K562 (cell line): ENCODE data around the gene CCDC201. TPM values are rescaled to one million over a fixed set of nuclear protein-coding genes. Genes with fewer than 3 reads are reported as not detected.

ENCODE experiments used
- ATAC-seq: fragments of 200-7000 bp; cut with Tn5 transposase; 3 replicates; pipeline ENCODE4 v1.9.1; 2020; ENCODE audit warnings: moderate library complexity
- BruUV-seq: library from RNA; stranded (reverse); fragments of 400-500 nt; replicated peaks from 2 replicates; lab custom pipeline; 2021; lab: Mats Ljungman, UMichigan
- CTCF ChIA-PET: fragments of 300-600 bp; formaldehyde crosslinking; extraction: SDS; loops from one replicate; lab custom pipeline; 2021; ENCODE audit warnings: low intra/inter-chr PET ratio; lab: Yijun Ruan, JAX
- POLR2A ChIA-PET: fragments of 300-600, 350-650 bp; sonication (Branson Sonifier 250); formaldehyde crosslinking; extraction: SDS; loops from one replicate; lab custom pipeline; 2021; ENCODE audit warnings: antibody characterized with exemption, inconsistent platforms; lab: Yijun Ruan, JAX
- DNase-seq, 4 experiments: peaks; one replicate each; pipeline versions ENCODE4 v3.0.0 to v3.0.0-alpha.2; 2011 to 2018; ENCODE audit warnings: low spot score in 3 of 4, mixed read lengths in 3 of 4; ENCODE audit errors: extremely low read depth in 1 of 4
- FAIRE-seq: peaks from 2 replicates; lab custom pipeline; 2011; peaks lifted over from hg19 to GRCh38; lab: Jason Lieb, UNC
- H2AFZ ChIP-seq: 2 replicates; pipeline ENCODE4 v1.6.0; 2011; ENCODE audit warnings: low read depth, low read length, control low read depth, inconsistent platforms
- H3K27ac ChIP-seq: fragments of 200-600 bp; 3 replicates; pipeline ENCODE4 v1.8.0; 2011; ENCODE audit warnings: low read depth, mild to moderate bottlenecking, control low read depth, inconsistent platforms, low read length, moderate library complexity, mixed read lengths; ENCODE audit errors: extremely low read depth
- H3K27me3 ChIP-seq, 2 experiments: fragments of 300-600 bp in 1 of 2; 2 replicates in 1 of 2; 3 replicates in 1 of 2; pipeline versions ENCODE4 v1.6.0 to v1.8.0; 2011; ENCODE audit warnings: inconsistent platforms in 2 of 2, low read length in 2 of 2, mild to moderate bottlenecking in 1 of 2, mixed read lengths in 1 of 2, moderate library complexity in 1 of 2; ENCODE audit not compliant: control insufficient read depth in 2 of 2, insufficient read depth in 2 of 2
- H3K36me3 ChIP-seq: fragments of 300-600 bp; 3 replicates; pipeline ENCODE4 v1.8.0; 2011; ENCODE audit warnings: mild to moderate bottlenecking, low read length, inconsistent platforms; ENCODE audit not compliant: control insufficient read depth, insufficient read depth
- H3K4me1 ChIP-seq, 2 experiments: fragments of 200-600 bp in 1 of 2; replicated peaks in 1 of 2; 2 replicates in 1 of 2; 3 replicates in 1 of 2; pipeline versions ENCODE4 v1.5.1 to v1.8.0; 2011; ENCODE audit warnings: inconsistent platforms in 2 of 2, low read length in 2 of 2, mild to moderate bottlenecking in 1 of 2, mixed read lengths in 1 of 2, moderate library complexity in 1 of 2; ENCODE audit not compliant: control insufficient read depth in 2 of 2, insufficient read depth in 2 of 2
- H3K4me2 ChIP-seq: 2 replicates; pipeline ENCODE4 v1.6.1; 2011; ENCODE audit warnings: low read length, control low read depth, inconsistent platforms, mixed read lengths; ENCODE audit not compliant: insufficient read depth
- H3K4me3 ChIP-seq: fragments of 200-600 bp; sonication (generic), shearing (Covaris generic); 2 replicates; pipeline ENCODE4 v1.5.1; 2016; ENCODE audit warnings: control low read depth, inconsistent platforms
- H3K79me2 ChIP-seq: fragments of 200-600 bp; 3 replicates; pipeline ENCODE4 v1.8.0; 2011; ENCODE audit warnings: low read length, inconsistent platforms; ENCODE audit not compliant: control insufficient read depth, insufficient read depth
- H3K9ac ChIP-seq, 2 experiments: 2 replicates each; pipeline versions ENCODE4 v1.6.0 to v1.6.1; 2011; ENCODE audit warnings: low read depth in 2 of 2, low read length in 2 of 2, control low read depth in 1 of 2, inconsistent platforms in 1 of 2, mild to moderate bottlenecking in 1 of 2, mixed read lengths in 1 of 2; ENCODE audit not compliant: insufficient read depth in 1 of 2
- H3K9me1 ChIP-seq: one replicate; pipeline ENCODE4 v1.6.0; 2011; ENCODE audit warnings: inconsistent platforms, mild to moderate bottlenecking, low read length, moderate library complexity; ENCODE audit not compliant: control insufficient read depth, insufficient read depth
- H3K9me3 ChIP-seq: replicated peaks from 2 replicates; pipeline ENCODE4 v1.5.1; 2011; ENCODE audit warnings: low read depth, low read length, inconsistent platforms; ENCODE audit not compliant: control insufficient read depth, insufficient read depth
- H4K20me1 ChIP-seq: replicated peaks from 2 replicates; pipeline ENCODE4 v1.6.1; 2011; ENCODE audit warnings: low read length, inconsistent platforms, mixed read lengths; ENCODE audit not compliant: control insufficient read depth, insufficient read depth
- L3MBTL2 ChIP-seq: fragments of 450-650 bp; IDR thresholded peaks from 2 replicates; pipeline ENCODE4 v1.6.1; 2016; ENCODE audit warnings: mild to moderate bottlenecking, moderate library complexity
- MAZ ChIP-seq, 2 experiments: fragments of 450-650 bp in 1 of 2; sonication (generic) in 1 of 2; formaldehyde crosslinking; IDR thresholded peaks in 1 of 2; conservative IDR thresholded peaks in 1 of 2; 2 replicates each; pipeline versions ENCODE4 v1.4.0 to v1.5.0; 2020; ENCODE audit warnings: mild to moderate bottlenecking in 1 of 2, missing genetic modification reagents in 1 of 2
- RAD21 ChIP-seq, 2 experiments: fragments of 250-450 bp in 1 of 2; fragments of 450-650 bp in 1 of 2; sonication (Bioruptor Pico) in 1 of 2; formaldehyde crosslinking in 1 of 2; IDR thresholded peaks in 1 of 2; conservative IDR thresholded peaks in 1 of 2; 2 replicates each; pipeline versions ENCODE4 v1.4.0 to v1.8.0; 2020 to 2022; ENCODE audit warnings: mild to moderate bottlenecking in 2 of 2, moderate library complexity in 1 of 2
- WGBS: fragments of 100-300 bp; shearing (Covaris generic); methylation state at CpG from one replicate; pipeline ENCODE4 v1.1.6; 2016; ENCODE audit warnings: low coverage, mixed read lengths; ENCODE audit not compliant: insufficient coverage; ENCODE audit errors: missing lambda C conversion rate; 5-methylcytosine and 5-hydroxymethylcytosine counted together
- in situ Hi-C: fragments of 300-500 bp; cut with MboI; formaldehyde crosslinking; loops from 4 replicates; pipeline ENCODE4 v1.15.0; 2018; ENCODE audit warnings: inconsistent platforms, mixed read lengths
- intact Hi-C: fragments of 100-400 bp; cut with micrococcal nuclease; formaldehyde crosslinking; loops from 2 replicates; pipeline ENCODE4 v1.14.2; 2022
- polyA plus RNA-seq, 8 experiments: library from polyadenylated mRNA; depleted of rRNA in 4 of 8; stranded (reverse) in 5 of 8; unstranded in 3 of 8; fragments of >200 nt; fragmentation: Nextera tagmentation in 2 of 8; fragmentation: Illumina TruSeq in 1 of 8; extraction: Ambion mirVana in 2 of 8; extraction: Trizol in 1 of 8; gene quantifications; 2 replicates each; pipeline versions ENCODE4 v1.2.1 to v1.2.3, GENCODE V29; 2011 to 2014; ENCODE audit warnings: inconsistent platforms in 1 of 8, missing spikeins in 1 of 8
- total RNA-seq, 7 experiments: library from RNA; depleted of rRNA in 6 of 7; stranded (reverse); fragments of >200 nt in 6 of 7; fragmentation: Illumina TruSeq in 2 of 7; extraction: Trizol in 2 of 7; gene quantifications; 2 replicates each; pipeline versions ENCODE4 v1.2.1 to v1.2.3, GENCODE V29; 2011 to 2021; ENCODE audit warnings: low replicate concordance in 1 of 7
- TF ChIP-seq, protein P1 (sequence below): fragments of 450-650 bp; formaldehyde crosslinking; IDR thresholded peaks from 2 replicates; pipeline ENCODE4 v1.4.0; 2020; ENCODE audit warnings: mild to moderate bottlenecking, moderate library complexity

The CCDC201 gene
- total and polyA plus RNA-seq, 9 of the 15 experiments (the other 6 are each of a cell fraction or from before 2014, with no cell fraction given): not detected

DNA sequence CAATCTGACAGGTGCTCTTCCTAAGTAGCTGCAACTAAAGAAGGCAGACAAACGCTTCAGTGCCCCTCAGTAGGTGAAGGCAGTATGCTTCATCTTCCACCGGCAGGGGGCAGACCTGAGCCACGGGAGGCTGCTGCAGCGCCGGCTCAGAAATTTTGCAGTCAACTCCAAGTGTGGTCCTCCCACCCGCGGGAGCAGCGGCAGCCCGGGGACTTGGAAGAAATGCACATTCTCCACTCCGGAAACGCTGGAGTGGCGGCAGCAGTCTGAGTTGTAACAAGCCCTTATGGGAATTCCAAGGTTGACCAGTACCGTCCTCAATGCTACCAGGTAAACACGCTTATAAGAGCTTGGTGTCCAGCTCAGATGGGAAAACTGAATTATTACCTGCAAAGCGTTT lies 44.8 kb upstream of the CCDC201 start (continued):
- no peak for TF ChIP-seq MAZ (CRISPR knock-in tag; conservative IDR thresholded peaks at IDR 0.05 in 1 of 2, IDR thresholded peaks at IDR 0.05 in 1 of 2)
- TF ChIP-seq RAD21 (CRISPR knock-in tag; conservative IDR thresholded peaks at IDR 0.05 in 1 of 2, IDR thresholded peaks at IDR 0.05 in 1 of 2): peak; percentile 72 to 73
- TF ChIP-seq, protein P1, sequence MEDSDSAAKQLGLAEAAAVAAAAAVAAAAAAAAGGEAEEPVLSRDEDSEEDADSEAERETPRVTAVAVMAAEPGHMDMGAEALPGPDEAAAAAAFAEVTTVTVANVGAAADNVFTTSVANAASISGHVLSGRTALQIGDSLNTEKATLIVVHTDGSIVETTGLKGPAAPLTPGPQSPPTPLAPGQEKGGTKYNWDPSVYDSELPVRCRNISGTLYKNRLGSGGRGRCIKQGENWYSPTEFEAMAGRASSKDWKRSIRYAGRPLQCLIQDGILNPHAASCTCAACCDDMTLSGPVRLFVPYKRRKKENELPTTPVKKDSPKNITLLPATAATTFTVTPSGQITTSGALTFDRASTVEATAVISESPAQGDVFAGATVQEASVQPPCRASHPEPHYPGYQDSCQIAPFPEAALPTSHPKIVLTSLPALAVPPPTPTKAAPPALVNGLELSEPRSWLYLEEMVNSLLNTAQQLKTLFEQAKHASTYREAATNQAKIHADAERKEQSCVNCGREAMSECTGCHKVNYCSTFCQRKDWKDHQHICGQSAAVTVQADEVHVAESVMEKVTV (CRISPR knock-in tag): 0 out of 2 replicates have a peak, but pooled peaks have one; percentile 32

DNA sequence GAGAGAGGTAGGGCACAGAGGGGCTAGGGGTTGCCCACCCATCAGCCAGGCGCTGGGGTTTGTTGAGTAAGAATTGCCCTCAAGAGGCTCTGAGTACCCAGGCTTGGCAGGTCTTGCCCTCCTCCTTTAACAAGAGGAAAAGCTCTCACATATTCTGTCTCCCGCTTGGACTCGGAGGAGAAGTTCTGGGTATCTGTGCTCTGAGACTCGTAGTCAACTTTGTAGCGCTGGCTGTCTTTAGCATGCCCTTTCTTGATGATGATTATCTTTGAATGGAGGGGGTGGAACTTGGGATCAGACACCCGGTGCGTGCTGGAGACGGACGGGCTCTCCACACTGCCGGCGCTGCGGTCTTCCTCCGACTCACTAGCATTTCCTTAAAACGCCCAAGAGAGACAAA lies 44.2 kb upstream of the CCDC201 start:
- Histone ChIP-seq H3K4me3 (no peak overlapping the region), H3K9me3 (no peaks in the 10 kb centered on the region), H2AFZ (no peak overlapping the region), H3K27me3 (peaks cover 0 to 4% of the 10 kb centered on the region in 2 experiments; a peak in 2 of 5 replicates), H3K9ac (no peak overlapping the region), H3K4me2 (no peak overlapping the region), H3K4me1 (no peaks in the 10 kb centered on the region), H3K36me3 (no peaks in the 10 kb centered on the region), H3K27ac (no peak overlapping the region), H3K9me1 (no peaks in the 10 kb centered on the region), H3K79me2 (no peaks in the 10 kb centered on the region), H4K20me1 (no peaks in the 10 kb centered on the region)
- DNase-seq: no peak
- in situ Hi-C loops: no loop called here
- no peak for ATAC-seq
- WGBS: 2% methylated on average over 14 of the region's 14 CpGs
- BruUV-seq: no TSS peak
- TF ChIP-seq L3MBTL2: no peak
- intact Hi-C loops: loop anchor here (1.0 kb wide), 1 partner anchor 1311 kb away; no protein-coding TSS in a partner anchor
- ChIA-PET CTCF (interaction anchor here (0.8 to 1.2 kb wide), 3 partner anchors 1172 to 1337 kb away, joined by 3 to 5 read pairs (median 3); no protein-coding TSS in a partner anchor), POLR2A (interaction anchor here (0.6 kb wide), 1 partner anchor 1226 kb away, joined by 3 read pairs; no protein-coding TSS in a partner anchor)
- FAIRE-seq: no peak
